Activated CD8-positive, alpha-beta T cell treated with anti-CD3 and anti-CD28 coated beads, Interleukin-2, amount 10 ng/mL, durations not matched to agents 7 days and 5 days (primary cell): ENCODE measurements around the gene LDLRAD2. TPM values are rescaled to one million over a fixed set of nuclear protein-coding genes. Genes with fewer than 3 reads are reported as not detected.
"Not testable (repeated sequence)": the region's sequence is repeated elsewhere in the genome, so short reads cannot be mapped to it uniquely, and the experiment has no call there.

Source experiments
- ATAC-seq: fragments of 150-1000 bp; cut with Tn5 transposase; one replicate; pipeline ENCODE4 v1.10.0; 2021; ENCODE audit warnings: moderate library complexity
- CTCF ChIA-PET: fragments of 350-600 bp; sonication (Branson Sonifier 250); formaldehyde crosslinking; loops from one replicate; lab custom pipeline; 2021; ENCODE audit warnings: antibody characterized with exemption; lab: Charles Lee
- POLR2A ChIA-PET: fragments of 350-600 bp; sonication (Branson Sonifier 250); formaldehyde crosslinking; loops from one replicate; lab custom pipeline; 2021; ENCODE audit warnings: antibody characterized with exemption; lab: Charles Lee
- DNase-seq: peaks from one replicate; pipeline ENCODE4 v3.0.0-alpha.2; 2020
- H3K27ac Mint-ChIP-seq: one replicate; pipeline ENCODE4 v1.8.0; 2021; ENCODE audit warnings: mild to moderate bottlenecking, mixed read lengths
- H3K27me3 Mint-ChIP-seq: one replicate; pipeline ENCODE4 v1.8.0; 2021; ENCODE audit warnings: low read depth, mixed read lengths
- H3K36me3 Mint-ChIP-seq: one replicate; pipeline ENCODE4 v1.8.0; 2021; ENCODE audit warnings: low read depth, mixed read lengths
- H3K4me1 Mint-ChIP-seq: one replicate; pipeline ENCODE4 v1.8.0; 2021; ENCODE audit warnings: low read depth, mixed read lengths
- H3K4me3 Mint-ChIP-seq: one replicate; pipeline ENCODE4 v1.8.0; 2021; ENCODE audit warnings: mild to moderate bottlenecking, mixed read lengths
- H3K9me3 Mint-ChIP-seq: one replicate; pipeline ENCODE4 v1.8.0; 2022; ENCODE audit warnings: mixed read lengths; ENCODE audit not compliant: insufficient read depth
- total RNA-seq, 2 experiments: library from RNA; stranded (reverse); gene quantifications; one replicate each; pipeline ENCODE4 v1.2.3, GENCODE V29; 2021

LDLRAD2 gene
- total RNA-seq, 2 experiments from 2014 or later = not detected

DNA sequence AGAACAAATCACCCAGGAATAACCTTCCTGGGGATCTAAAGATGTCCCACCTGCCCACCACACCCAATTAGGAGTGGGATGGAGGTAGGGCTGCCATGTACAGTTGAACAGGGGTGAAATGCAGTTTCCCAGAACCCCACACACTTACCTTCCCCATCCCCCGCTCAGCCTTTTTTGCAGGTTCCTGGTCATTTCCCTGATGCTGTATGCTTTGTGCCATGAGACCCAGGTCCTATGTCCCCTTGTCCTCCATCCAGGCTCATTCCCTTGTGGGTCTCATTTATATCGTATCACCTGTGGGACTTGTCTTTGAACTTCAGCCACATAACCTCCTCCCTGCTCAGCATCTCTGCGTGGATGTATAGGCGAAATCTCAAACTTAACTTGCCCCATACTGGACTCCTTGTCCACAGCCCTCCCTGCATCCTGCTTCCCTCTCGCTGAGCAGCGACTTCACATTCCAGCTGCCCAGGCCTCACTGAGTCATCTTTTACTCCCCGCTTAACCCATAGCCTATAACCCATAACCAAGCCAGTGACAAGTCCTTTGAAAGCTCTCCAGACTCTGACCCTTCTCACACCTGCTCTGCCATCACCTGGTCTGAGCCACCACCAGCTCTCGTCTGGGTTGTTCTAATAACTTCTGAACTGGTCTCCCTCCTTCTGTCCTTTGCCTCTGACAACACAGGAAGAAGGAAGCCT is 4.7 kb downstream of the LDLRAD2 start:
- H3K4me3 Mint-ChIP-seq = no peak overlapping the region
- H3K27me3 Mint-ChIP-seq = peaks cover 14% of the 10 kb centered on the region
- CTCF ChIA-PET = no interaction called here
- DNase-seq = no peak
- no peak for ATAC-seq
- H3K36me3 Mint-ChIP-seq = no peaks in the 10 kb centered on the region
- peaks cover 10% of the 10 kb centered on the region for H3K4me1 Mint-ChIP-seq
- POLR2A ChIA-PET = no interaction called here
- H3K27ac Mint-ChIP-seq = no peak overlapping the region
- H3K9me3 Mint-ChIP-seq = no peaks in the 10 kb centered on the region

DNA sequence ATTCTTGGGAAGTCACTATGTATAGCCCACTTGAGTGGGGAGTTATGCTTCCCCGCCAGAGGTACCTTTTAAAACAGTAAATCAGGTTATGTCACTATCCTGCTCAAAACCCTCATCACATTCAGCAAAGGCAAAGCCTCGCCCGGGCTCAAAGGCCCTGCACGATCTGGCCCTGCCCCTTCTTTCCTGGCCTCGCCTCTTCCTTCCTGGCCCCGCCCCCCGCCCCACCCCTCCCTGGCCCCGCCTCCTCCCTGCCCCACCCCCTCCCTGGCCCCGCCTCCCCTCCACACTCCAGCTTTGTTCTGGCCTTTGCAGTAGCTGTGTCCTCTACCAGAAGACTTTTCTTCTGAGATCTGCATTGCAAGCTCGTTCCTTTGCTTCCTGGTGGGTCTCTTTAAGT is 6.6 kb downstream of the LDLRAD2 start:
- H3K4me1 Mint-ChIP-seq = peaks cover 10% of the 10 kb centered on the region
- H3K9me3 Mint-ChIP-seq = no peaks in the 10 kb centered on the region
- no peaks in the 10 kb centered on the region for H3K36me3 Mint-ChIP-seq
- no peak overlapping the region for H3K4me3 Mint-ChIP-seq
- CTCF ChIA-PET = no interaction called here
- peak; percentile 59 for DNase-seq
- POLR2A ChIA-PET = interaction anchor here (0.6 kb wide), 1 partner anchor 167 kb away, joined by 5 read pairs; no protein-coding TSS in a partner anchor
- peak; percentile 45 for ATAC-seq
- H3K27me3 Mint-ChIP-seq = peaks cover 4% of the 10 kb centered on the region
- no peak overlapping the region for H3K27ac Mint-ChIP-seq

DNA sequence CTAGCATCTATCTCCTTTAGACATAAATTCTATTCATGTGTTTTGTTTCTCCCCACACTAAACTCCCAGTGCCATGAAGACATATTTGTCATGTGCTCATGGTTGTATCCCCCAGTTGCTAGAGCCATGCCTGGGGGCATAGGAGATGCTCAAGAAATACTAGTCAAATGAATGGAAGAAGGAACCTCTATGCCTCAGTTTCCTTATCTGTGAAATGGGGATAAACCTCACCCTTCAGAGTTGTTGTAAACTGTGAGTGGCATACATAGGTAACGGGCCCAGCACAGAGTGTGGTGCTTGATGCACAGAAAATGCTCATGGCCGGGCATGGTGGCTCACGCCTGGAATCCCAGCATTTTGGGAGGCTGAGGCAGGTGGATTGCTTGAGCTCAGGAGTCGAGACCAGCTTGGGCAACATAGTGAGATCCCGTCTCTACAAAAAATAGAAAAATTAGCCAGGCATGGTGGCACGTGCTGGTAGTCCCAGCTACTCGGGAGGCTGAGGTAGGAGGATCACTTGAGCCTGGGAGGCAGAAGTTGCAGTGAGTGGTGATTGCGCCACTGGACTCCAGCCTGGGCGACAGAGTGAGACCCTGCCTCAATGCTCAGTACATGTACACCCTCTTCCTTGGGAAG is 8.7 kb downstream of the LDLRAD2 start:
- ATAC-seq (no peak), DNase-seq (no peak)
- Mint-ChIP-seq H3K27me3 (no peaks in the 10 kb centered on the region), H3K36me3 (no peaks in the 10 kb centered on the region), H3K4me3 (no peak overlapping the region), H3K9me3 (no peaks in the 10 kb centered on the region), H3K4me1 (peaks cover 4% of the 10 kb centered on the region), H3K27ac (no peak overlapping the region)
- CTCF ChIA-PET = no interaction called here
- POLR2A ChIA-PET = no interaction called here

DNA sequence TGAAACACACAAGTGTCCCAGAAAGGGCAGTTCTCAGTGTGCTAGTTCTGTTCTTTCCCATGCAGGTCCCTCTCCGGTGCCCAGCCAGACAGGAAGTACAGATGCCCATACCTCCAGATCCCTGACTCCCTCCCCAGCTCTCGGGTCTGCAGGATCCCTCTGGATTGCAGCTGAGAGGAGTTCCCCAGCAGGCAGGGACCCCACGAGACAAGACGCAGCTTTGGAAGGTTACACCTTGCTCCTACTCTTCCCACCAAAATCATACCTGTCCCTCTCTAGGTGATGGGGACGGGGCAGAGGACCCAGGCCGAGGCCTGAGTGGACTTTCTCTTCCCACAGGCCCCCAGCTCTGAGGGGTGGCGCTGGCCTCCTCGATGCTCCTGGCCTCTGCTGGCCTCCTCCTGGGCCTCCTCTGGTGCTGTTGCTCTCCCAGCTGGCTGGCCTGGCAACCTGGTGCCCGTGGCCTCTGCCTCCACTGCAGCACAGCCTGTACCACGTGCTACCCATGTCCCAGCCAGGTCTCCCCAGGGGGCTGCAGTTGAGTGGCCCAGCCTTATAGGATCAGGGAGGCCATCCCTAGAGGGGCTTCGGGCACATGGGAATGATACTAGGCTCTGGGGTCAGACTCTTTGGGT is 9.4 kb downstream of the LDLRAD2 start:
- H3K36me3 Mint-ChIP-seq = no peaks in the 10 kb centered on the region
- H3K27ac Mint-ChIP-seq = no peak overlapping the region
- CTCF ChIA-PET = no interaction called here
- POLR2A ChIA-PET = no interaction called here
- H3K27me3 Mint-ChIP-seq = no peaks in the 10 kb centered on the region
- ATAC-seq = no peak
- H3K4me3 Mint-ChIP-seq = no peak overlapping the region
- H3K4me1 Mint-ChIP-seq = peaks cover 4% of the 10 kb centered on the region
- no peaks in the 10 kb centered on the region for H3K9me3 Mint-ChIP-seq
- no peak for DNase-seq

DNA sequence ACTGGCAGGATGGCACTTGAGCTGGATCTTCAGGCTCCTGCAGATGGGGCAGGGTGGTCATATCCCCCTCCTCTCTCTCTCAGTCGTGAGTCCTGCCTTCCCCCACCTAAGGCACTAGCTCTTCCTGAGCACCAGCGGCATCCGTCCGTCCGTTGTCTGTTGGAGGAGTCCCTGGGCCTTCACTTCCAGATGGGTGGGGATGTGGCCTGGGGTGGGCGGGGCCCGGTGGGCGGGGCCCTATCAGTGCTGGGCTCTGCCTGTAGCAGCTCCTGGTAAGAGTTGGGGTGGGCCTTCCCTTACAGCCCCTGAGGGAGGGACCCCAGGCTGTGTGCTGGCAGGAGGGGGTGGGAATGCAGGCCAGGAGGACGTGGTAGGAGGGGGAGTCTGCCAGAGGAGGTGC is 10.3 kb downstream of the LDLRAD2 start:
- Mint-ChIP-seq H3K36me3 (no peaks in the 10 kb centered on the region), H3K4me3 (no peak overlapping the region), H3K27ac (no peak overlapping the region), H3K27me3 (no peaks in the 10 kb centered on the region), H3K9me3 (no peaks in the 10 kb centered on the region), H3K4me1 (peaks cover 4% of the 10 kb centered on the region)
- ChIA-PET CTCF (no interaction called here), POLR2A (no interaction called here)
- no peak for DNase-seq
- ATAC-seq = no peak

DNA sequence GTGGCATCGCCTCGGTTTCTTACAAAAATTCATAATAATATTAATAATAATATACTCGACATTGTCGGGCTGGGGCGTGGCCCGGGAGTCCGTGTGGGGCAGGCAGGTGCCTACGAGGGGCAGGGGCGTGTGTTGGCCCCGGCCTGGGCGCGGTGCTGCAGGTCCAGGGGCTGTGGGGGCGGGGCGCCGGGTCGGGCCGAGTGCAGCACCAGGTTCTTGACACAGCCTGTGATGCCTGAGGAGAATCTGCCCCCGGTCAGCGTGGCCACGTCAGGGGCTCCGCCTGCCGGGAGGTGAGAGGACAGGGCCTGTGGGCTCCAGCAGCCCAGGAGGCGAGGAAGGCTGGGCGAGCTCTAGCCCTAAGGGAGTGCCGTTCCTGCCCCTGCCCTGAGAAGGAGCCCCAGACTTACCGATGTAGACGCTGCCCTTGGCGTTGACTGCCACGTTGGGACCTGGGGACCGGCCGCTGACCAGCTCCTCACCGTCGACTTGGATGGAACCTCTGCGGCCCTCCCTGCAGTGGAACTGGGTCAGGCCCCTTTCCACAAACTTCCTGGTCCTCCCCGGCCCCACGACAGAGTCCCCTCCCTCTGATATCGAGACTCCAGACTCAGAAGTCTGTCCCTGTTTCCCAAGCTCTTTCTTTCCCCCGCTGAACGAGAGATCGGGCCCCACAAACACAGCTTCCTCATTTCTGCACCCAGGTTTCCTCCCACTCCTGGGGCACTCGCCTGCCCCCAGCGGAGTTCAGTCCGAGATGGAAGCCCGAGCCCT is 11.3 kb downstream of the LDLRAD2 start:
- Mint-ChIP-seq H3K4me3 (no peak overlapping the region), H3K27me3 (no peaks in the 10 kb centered on the region), H3K36me3 (no peaks in the 10 kb centered on the region), H3K4me1 (peaks cover 3% of the 10 kb centered on the region), H3K27ac (no peak overlapping the region), H3K9me3 (no peaks in the 10 kb centered on the region)
- POLR2A ChIA-PET = interaction anchor here (1.7 kb wide), 1 partner anchor 41 kb away, joined by 4 read pairs; the partner anchor contains the start of gene USP48
- DNase-seq = no peak
- CTCF ChIA-PET = no interaction called here
- no peak for ATAC-seq

DNA sequence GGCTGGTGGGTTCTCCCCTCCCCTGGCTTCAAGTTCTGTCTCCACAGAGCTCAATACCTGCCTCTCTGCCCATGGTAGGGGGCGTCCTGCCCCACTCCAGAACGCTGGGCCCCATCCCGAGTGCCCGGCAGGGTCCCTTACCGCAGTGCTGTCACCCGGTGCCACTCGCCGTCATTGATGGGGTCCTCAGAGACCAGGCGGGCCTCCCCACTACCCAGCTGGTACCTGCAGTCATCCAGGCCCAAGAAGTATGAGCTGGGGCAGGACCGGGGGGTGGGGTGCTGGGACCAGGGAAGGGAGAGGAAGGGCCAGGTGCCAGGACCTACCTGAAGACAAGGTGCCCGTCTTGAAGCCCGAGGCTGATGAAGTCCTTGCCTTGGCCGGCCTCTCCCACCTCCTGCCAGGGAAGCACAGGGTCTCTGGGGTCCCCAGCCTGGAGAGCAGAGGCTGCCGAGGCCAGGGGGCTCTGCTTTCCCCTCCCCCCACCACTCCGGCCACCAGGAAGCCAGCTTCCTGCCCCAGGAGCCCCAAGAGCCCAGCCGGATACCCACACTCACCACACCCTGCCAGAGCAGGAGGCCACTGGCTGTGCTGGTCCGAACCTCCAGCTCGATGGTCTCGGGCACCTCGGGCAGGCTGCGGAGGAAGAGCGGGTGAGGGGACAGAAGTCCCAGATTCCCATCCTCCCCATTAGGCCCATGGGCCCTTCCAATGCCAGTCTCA is 12.1 kb downstream of the LDLRAD2 start:
- POLR2A ChIA-PET = interaction anchor here (1.7 kb wide), 1 partner anchor 42 kb away, joined by 4 read pairs; the partner anchor contains the start of gene USP48
- no peak for ATAC-seq
- no peak overlapping the region for H3K27ac Mint-ChIP-seq

DNA sequence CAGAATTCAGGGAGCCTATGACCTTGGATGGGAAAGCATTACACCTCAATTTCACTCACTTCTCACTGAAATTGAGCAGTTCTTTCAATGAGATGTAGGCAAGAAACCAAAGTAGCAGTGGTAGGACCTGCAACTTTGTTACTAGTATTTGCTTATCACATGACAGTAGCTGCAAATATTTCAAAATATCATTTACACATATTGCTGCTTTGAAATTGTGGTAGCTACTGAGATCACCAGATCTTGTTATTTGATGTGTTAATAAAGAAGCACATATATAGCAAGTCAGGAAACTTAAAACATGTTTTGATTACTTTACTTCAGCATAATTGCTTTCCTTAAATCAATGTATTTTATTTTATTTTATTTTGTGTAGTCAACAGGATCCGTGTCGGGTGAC is 12.9 kb downstream of the LDLRAD2 start:
- CTCF ChIA-PET = no interaction called here
- Mint-ChIP-seq H3K36me3 (no peaks in the 10 kb centered on the region), H3K9me3 (no peaks in the 10 kb centered on the region), H3K4me3 (no peak overlapping the region), H3K4me1 (no peaks in the 10 kb centered on the region), H3K27me3 (no peaks in the 10 kb centered on the region), H3K27ac (no peak overlapping the region)
- POLR2A ChIA-PET = interaction anchor here (1.7 kb wide), 1 partner anchor 42 kb away, joined by 4 read pairs; the partner anchor contains the start of gene USP48
- DNase-seq (no peak), ATAC-seq (no peak)

More for the DNA sequence above, 12.1 kb downstream of the LDLRAD2 start:
- no peak for DNase-seq
- Mint-ChIP-seq H3K4me3 (no peak overlapping the region), H3K9me3 (no peaks in the 10 kb centered on the region), H3K36me3 (no peaks in the 10 kb centered on the region), H3K4me1 (no peaks in the 10 kb centered on the region), H3K27me3 (no peaks in the 10 kb centered on the region)
- CTCF ChIA-PET = no interaction called here

DNA sequence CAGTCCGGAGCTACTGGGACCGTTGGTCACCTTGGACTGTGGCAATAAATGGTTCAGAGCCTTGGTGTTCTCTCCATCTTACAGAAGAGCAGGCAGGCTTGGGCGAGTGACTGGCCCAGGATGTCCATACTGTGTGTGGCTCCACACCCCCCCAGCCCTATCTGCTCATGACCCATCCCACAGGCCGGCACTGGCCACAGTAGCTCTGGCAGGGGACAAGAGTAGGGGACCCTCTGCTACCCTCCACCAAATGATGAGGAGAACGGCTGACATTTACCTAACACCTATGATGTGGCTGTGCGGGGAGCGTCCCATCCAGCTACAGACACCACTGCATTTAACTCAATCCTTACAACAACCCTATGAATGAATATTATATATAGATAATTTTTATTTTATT is 13.3 kb downstream of the LDLRAD2 start:
- Mint-ChIP-seq H3K36me3 (no peaks in the 10 kb centered on the region), H3K27ac (no peak overlapping the region), H3K4me3 (no peak overlapping the region), H3K4me1 (no peaks in the 10 kb centered on the region), H3K9me3 (no peaks in the 10 kb centered on the region), H3K27me3 (no peaks in the 10 kb centered on the region)
- ChIA-PET CTCF (no interaction called here), POLR2A (interaction anchor here (1.7 kb wide), 1 partner anchor 43 kb away, joined by 4 read pairs; the partner anchor contains the start of gene USP48)
- no peak for ATAC-seq
- no peak for DNase-seq

DNA sequence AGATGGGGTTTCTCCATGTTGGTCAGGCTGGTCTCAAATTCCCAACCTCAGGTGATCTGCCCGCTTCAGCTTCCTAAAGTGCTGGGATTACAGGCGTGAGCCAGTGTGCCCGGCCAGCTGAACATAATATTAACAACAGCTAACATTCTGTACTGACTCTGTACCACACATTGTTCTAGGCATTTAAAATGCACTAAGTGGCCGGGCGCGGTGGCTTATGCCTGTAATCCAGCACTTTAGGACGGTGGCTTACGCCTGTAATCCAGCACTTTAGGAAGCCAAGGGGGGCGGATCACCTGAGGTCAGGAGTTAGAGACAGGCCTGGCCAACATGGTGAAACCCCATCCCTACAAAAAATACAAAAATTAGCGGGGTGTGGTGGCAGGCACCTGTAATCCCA is 14.6 kb downstream of the LDLRAD2 start:
- DNase-seq, H3K36me3 Mint-ChIP-seq, H3K27me3 Mint-ChIP-seq, CTCF ChIA-PET, H3K4me3 Mint-ChIP-seq, H3K4me1 Mint-ChIP-seq, ATAC-seq, H3K27ac Mint-ChIP-seq, H3K9me3 Mint-ChIP-seq, POLR2A ChIA-PET: not testable (repeated sequence)

DNA sequence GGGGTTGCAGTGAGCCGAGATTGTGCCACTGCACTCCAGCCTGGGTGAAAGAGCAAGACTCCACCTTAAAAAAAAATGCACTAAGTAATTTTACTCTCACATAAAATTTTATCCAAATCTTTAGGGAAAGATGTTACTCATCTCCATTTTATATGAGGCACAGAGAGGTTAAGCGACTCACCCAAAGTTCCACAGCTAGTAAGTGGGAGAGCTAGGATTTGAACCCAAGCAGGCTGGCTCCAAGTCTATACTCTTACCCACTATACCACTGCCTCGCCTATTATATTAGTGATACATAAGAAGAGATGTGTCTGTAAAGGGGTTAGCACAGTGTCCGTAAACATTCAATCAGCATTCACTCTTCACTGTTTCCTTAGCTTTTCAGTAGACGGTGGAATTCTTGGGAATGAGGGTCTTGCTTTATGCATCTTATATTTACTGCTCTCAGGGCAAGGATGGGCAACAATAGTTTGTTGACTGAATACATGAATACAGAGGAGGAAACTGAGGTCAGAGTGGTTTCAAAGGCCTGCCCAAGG is 15.1 kb downstream of the LDLRAD2 start:
- DNase-seq (no peak), ATAC-seq (no peak)
- no peaks in the 10 kb centered on the region for H3K9me3 Mint-ChIP-seq
- no peaks in the 10 kb centered on the region for H3K4me1 Mint-ChIP-seq
- H3K27me3 Mint-ChIP-seq = no peaks in the 10 kb centered on the region
- POLR2A ChIA-PET = no interaction called here
- CTCF ChIA-PET = no interaction called here
- no peak overlapping the region for H3K27ac Mint-ChIP-seq
- H3K4me3 Mint-ChIP-seq = no peak overlapping the region
- no peaks in the 10 kb centered on the region for H3K36me3 Mint-ChIP-seq
